DND-41 (cell line): ENCODE data around the gene CPD.
"Not testable (repeated sequence)": the region's sequence is repeated elsewhere in the genome, so short reads cannot be mapped to it uniquely, and the experiment has no call there.

ENCODE experiments used
- ATAC-seq: fragments of 200-7000 bp; cut with Tn5 transposase; 3 replicates; pipeline ENCODE4 v1.9.1; 2021; ENCODE audit warnings: low read depth; ENCODE audit not compliant: insufficient read depth
- DNase-seq: peaks from one replicate; pipeline ENCODE4 v3.0.0-alpha.2; 2020
- H2AFZ ChIP-seq: 2 replicates; pipeline ENCODE4 v1.6.0; 2012; ENCODE audit warnings: low read depth, low read length
- H3K27ac ChIP-seq: 2 replicates; pipeline ENCODE4 v1.5.1; 2012; ENCODE audit warnings: low read length, inconsistent platforms
- H3K27me3 ChIP-seq: fragments of 200-600 bp; sonication (generic); 2 replicates; pipeline ENCODE4 v1.6.0; 2012; ENCODE audit warnings: low read length, mild to moderate bottlenecking, inconsistent platforms; ENCODE audit not compliant: insufficient read depth, poor library complexity
- H3K36me3 ChIP-seq: 2 replicates; pipeline ENCODE4 v1.5.1; 2012; ENCODE audit warnings: low read length, inconsistent platforms; ENCODE audit not compliant: insufficient read depth
- H3K4me1 ChIP-seq: 2 replicates; pipeline ENCODE4 v1.5.1; 2012; ENCODE audit warnings: mild to moderate bottlenecking, low read length; ENCODE audit not compliant: insufficient read depth
- H3K4me2 ChIP-seq: 2 replicates; pipeline ENCODE4 v1.6.0; 2012; ENCODE audit warnings: mild to moderate bottlenecking, moderate library complexity, low read length, inconsistent platforms; ENCODE audit not compliant: insufficient read depth
- H3K4me3 ChIP-seq, 2 experiments: fragments of 200-600 bp in 1 of 2; shearing (Covaris generic) in 1 of 2; 2 replicates each; pipeline ENCODE4 v1.5.1; 2012 to 2016; ENCODE audit warnings: inconsistent platforms in 2 of 2, low read length in 2 of 2, mild to moderate bottlenecking in 2 of 2, low read depth in 1 of 2, moderate library complexity in 1 of 2
- H3K79me2 ChIP-seq: 2 replicates; pipeline ENCODE4 v1.6.0; 2012; ENCODE audit warnings: low read length, inconsistent platforms; ENCODE audit not compliant: insufficient read depth
- H3K9ac ChIP-seq: 2 replicates; pipeline ENCODE4 v1.6.0; 2012; ENCODE audit warnings: low read depth, mild to moderate bottlenecking, inconsistent platforms, low read length, moderate library complexity
- H3K9me3 ChIP-seq: 2 replicates; pipeline ENCODE4 v1.5.1; 2012; ENCODE audit warnings: low read length, moderate library complexity, mild to moderate bottlenecking, inconsistent platforms; ENCODE audit not compliant: insufficient read depth, severe bottlenecking
- H4K20me1 ChIP-seq: 2 replicates; pipeline ENCODE4 v1.6.0; 2012; ENCODE audit warnings: low read length; ENCODE audit not compliant: insufficient read depth
- CTCF ChIP-seq: IDR thresholded peaks from 2 replicates; pipeline ENCODE4 v1.5.1; 2012; ENCODE audit warnings: borderline replicate concordance, low read length, moderate library complexity, mild to moderate bottlenecking; ENCODE audit not compliant: poor library complexity, severe bottlenecking; ENCODE audit errors: extremely low read depth
- EZH2 ChIP-seq: IDR thresholded peaks from 3 replicates; pipeline ENCODE4 v1.6.1; 2012; ENCODE audit warnings: borderline replicate concordance, low read depth, mild to moderate bottlenecking, moderate library complexity, low read length, inconsistent platforms; ENCODE audit not compliant: severe bottlenecking

CPD gene

GRCh38 chr17:30339086-30339485 is 39.6 kb upstream of the CPD start:
- Histone ChIP-seq H3K79me2 (no peaks in the 10 kb centered on the region), H3K4me2 (no peak overlapping the region), H2AFZ (no peak overlapping the region), H3K36me3 (no peaks in the 10 kb centered on the region), H4K20me1 (no peaks in the 10 kb centered on the region), H3K27ac (no peak overlapping the region), H3K9ac (no peak overlapping the region), H3K27me3 (no peaks in the 10 kb centered on the region), H3K4me3 (no peak overlapping the region), H3K9me3 (no peaks in the 10 kb centered on the region), H3K4me1 (no peaks in the 10 kb centered on the region)
- TF ChIP-seq CTCF (no peak), EZH2 (no peak)
- DNase-seq (no peak), ATAC-seq (no peak)

GRCh38 chr17:30340801-30341356 is 37.8 kb upstream of the CPD start:
- no peaks in the 10 kb centered on the region for H4K20me1 ChIP-seq
- H3K4me2 ChIP-seq: no peak overlapping the region
- H3K27me3 ChIP-seq: peaks cover 3% of the 10 kb centered on the region
- no peaks in the 10 kb centered on the region for H3K9me3 ChIP-seq
- H3K79me2 ChIP-seq: no peaks in the 10 kb centered on the region
- H3K4me1 ChIP-seq: no peaks in the 10 kb centered on the region
- DNase-seq (no peak), ATAC-seq (no peak)
- no peak for TF ChIP-seq EZH2
- TF ChIP-seq CTCF: no peak
- no peak overlapping the region for H3K27ac ChIP-seq
- no peak overlapping the region for H3K9ac ChIP-seq
- no peak overlapping the region for H3K4me3 ChIP-seq
- H3K36me3 ChIP-seq: no peaks in the 10 kb centered on the region
- no peak overlapping the region for H2AFZ ChIP-seq

GRCh38 chr17:30341703-30342249 is 37.0 kb upstream of the CPD start:
- H4K20me1 ChIP-seq: no peaks in the 10 kb centered on the region
- H3K9me3 ChIP-seq: no peaks in the 10 kb centered on the region
- H3K9ac ChIP-seq: no peak overlapping the region
- DNase-seq (no peak), ATAC-seq (no peak)
- H3K4me3 ChIP-seq: no peak overlapping the region
- TF ChIP-seq EZH2 (no peak), CTCF (no peak)
- no peaks in the 10 kb centered on the region for H3K4me1 ChIP-seq
- H3K36me3 ChIP-seq: no peaks in the 10 kb centered on the region
- no peak overlapping the region for H3K27ac ChIP-seq
- H3K79me2 ChIP-seq: no peaks in the 10 kb centered on the region
- H3K4me2 ChIP-seq: no peak overlapping the region
- peaks cover 3% of the 10 kb centered on the region for H3K27me3 ChIP-seq
- H2AFZ ChIP-seq: no peak overlapping the region

GRCh38 chr17:30343244-30343643 is 35.5 kb upstream of the CPD start:
- H3K9me3 ChIP-seq, H4K20me1 ChIP-seq, H3K9ac ChIP-seq, H2AFZ ChIP-seq, H3K4me1 ChIP-seq, H3K27me3 ChIP-seq, H3K4me3 ChIP-seq, H3K4me2 ChIP-seq, H3K79me2 ChIP-seq, H3K36me3 ChIP-seq, H3K27ac ChIP-seq, DNase-seq, ATAC-seq: not testable (repeated sequence)
